Measurements from ENCODE around the gene CDNF. TPM values are rescaled to one million over a fixed set of nuclear protein-coding genes. Genes with fewer than 3 reads are reported as not detected.

The CDNF gene
- polyA plus RNA-seq, 2 donors = 0.64 to 0.81 TPM

DNA sequence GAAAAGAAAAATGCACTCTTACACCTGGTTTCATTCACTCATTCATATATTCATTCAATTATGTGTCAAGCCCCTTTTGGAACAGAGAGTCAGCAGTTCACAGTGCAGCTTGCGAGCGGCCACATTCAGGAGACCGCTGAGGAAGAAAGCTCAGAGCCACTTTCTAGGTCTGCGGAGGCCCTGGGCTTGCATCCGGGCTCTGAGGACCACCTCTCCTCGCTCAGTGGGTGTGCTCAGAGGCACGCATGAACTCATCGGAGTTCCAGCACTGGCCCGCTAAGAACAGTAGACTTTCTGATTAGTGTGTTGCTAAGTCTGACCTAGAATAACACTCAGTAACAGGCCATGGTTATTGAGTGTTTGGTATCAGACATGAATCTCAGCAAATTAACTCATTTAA, 61.3 kb downstream of the CDNF start:
- H3K4me1 ChIP-seq (ENCODE audit: control insufficient read depth in 2 of 2, insufficient read depth in 2 of 2, low read length in 1 of 2) = no peaks in the 10 kb centered on the region
- H3K36me3 ChIP-seq (ENCODE audit: control insufficient read depth in 2 of 2, insufficient read depth in 2 of 2, low read length in 1 of 2) = no peaks in the 10 kb centered on the region
- H3K9me3 ChIP-seq (ENCODE audit: control insufficient read depth in 2 of 2, insufficient read depth in 1 of 2, low read depth in 1 of 2, low read length in 1 of 2) = no peaks in the 10 kb centered on the region
- no peak overlapping the region for H3K4me3 ChIP-seq (ENCODE audit: low read depth in 1 of 2, low read length in 2 of 2)
- no peaks in the 10 kb centered on the region for H3K27me3 ChIP-seq (ENCODE audit: control insufficient read depth in 1 of 2, insufficient read depth in 2 of 2, low read length in 2 of 2)
- WGBS, 2 donors = 87% methylated on average over 9 of the region's 9 CpGs
- H3K27ac ChIP-seq (ENCODE audit: low read depth in 2 of 2, low read length in 1 of 2) = no peak overlapping the region

DNA sequence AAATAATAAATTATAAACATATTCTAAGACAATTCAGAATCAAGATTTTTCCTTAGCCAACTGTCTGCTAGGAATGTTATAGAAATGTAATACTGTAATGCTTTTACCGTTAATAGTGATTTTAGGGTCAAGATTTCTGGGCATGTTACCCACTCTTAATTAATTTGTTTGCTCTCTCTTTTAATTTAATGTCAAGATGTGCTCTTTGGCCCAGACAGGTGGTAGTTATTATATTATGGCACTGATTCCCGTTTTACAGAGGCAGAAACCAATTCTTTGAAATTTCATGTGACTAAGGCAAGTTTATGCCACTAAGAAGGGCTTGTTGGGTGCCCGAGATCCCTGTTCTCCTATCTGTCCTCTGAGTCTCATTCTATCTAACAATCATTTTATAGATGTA, 62.2 kb downstream of the CDNF start:
- no peak overlapping the region for H3K27ac ChIP-seq (ENCODE audit: low read depth in 2 of 2, low read length in 1 of 2)
- WGBS, 2 donors = 64 to 69% methylated on average over 3 of the region's 3 CpGs

GRCh38 chr10:14774797-14775196, 63.0 kb downstream of the CDNF start, which contains the start of gene FAM107B:
FAM107B (minus strand) TSS chr10:14774897; CDS start chr10:14774663, 234 bp downstream.
- Histone ChIP-seq H3K4me1 (ENCODE audit: control insufficient read depth in 2 of 2, insufficient read depth in 2 of 2, low read length in 1 of 2) (no peaks in the 10 kb centered on the region), H3K36me3 (ENCODE audit: control insufficient read depth in 2 of 2, insufficient read depth in 2 of 2, low read length in 1 of 2) (no peaks in the 10 kb centered on the region), H3K27me3 (ENCODE audit: control insufficient read depth in 1 of 2, insufficient read depth in 2 of 2, low read length in 2 of 2) (no peaks in the 10 kb centered on the region), H3K27ac (ENCODE audit: low read depth in 2 of 2, low read length in 1 of 2) (peak within 1 kb of the TSS; percentile 40 to 59), H3K9me3 (ENCODE audit: control insufficient read depth in 2 of 2, insufficient read depth in 1 of 2, low read depth in 1 of 2, low read length in 1 of 2) (no peaks in the 10 kb centered on the region), H3K4me3 (ENCODE audit: low read depth in 1 of 2, low read length in 2 of 2) (no peak within 1 kb of the TSS)
- WGBS, 2 donors = 84 to 85% methylated on average over 8 of the region's 8 CpGs

More for the DNA sequence above, 62.2 kb downstream of the CDNF start:
- H3K27me3 ChIP-seq (ENCODE audit: control insufficient read depth in 1 of 2, insufficient read depth in 2 of 2, low read length in 2 of 2) = no peaks in the 10 kb centered on the region
- H3K9me3 ChIP-seq (ENCODE audit: control insufficient read depth in 2 of 2, insufficient read depth in 1 of 2, low read depth in 1 of 2, low read length in 1 of 2) = no peaks in the 10 kb centered on the region
- no peaks in the 10 kb centered on the region for H3K4me1 ChIP-seq (ENCODE audit: control insufficient read depth in 2 of 2, insufficient read depth in 2 of 2, low read length in 1 of 2)
- H3K4me3 ChIP-seq (ENCODE audit: low read depth in 1 of 2, low read length in 2 of 2) = no peak overlapping the region
- H3K36me3 ChIP-seq (ENCODE audit: control insufficient read depth in 2 of 2, insufficient read depth in 2 of 2, low read length in 1 of 2) = no peaks in the 10 kb centered on the region

DNA sequence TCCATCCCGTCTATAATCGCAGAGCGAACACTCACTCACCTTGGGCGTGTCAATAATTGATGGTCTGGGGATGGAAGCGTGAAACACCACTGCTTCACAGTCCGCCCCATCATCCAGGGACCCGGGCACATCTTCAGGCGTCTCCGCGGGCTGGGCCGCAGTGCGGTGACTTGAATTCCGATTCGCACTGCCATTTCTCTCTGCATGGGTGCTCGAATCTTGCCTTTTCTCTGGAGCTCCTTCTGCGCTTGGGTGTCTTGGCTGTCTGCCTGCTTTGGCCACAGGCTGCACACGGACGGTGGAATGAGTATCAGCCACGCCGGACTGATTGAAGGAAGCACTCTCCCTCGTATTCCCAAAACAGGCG, 63.6 kb downstream of the CDNF start:
- Histone ChIP-seq H3K9me3 (ENCODE audit: control insufficient read depth in 2 of 2, insufficient read depth in 1 of 2, low read depth in 1 of 2, low read length in 1 of 2) (no peaks in the 10 kb centered on the region), H3K27me3 (ENCODE audit: control insufficient read depth in 1 of 2, insufficient read depth in 2 of 2, low read length in 2 of 2) (no peaks in the 10 kb centered on the region), H3K4me1 (ENCODE audit: control insufficient read depth in 2 of 2, insufficient read depth in 2 of 2, low read length in 1 of 2) (no peaks in the 10 kb centered on the region), H3K36me3 (ENCODE audit: control insufficient read depth in 2 of 2, insufficient read depth in 2 of 2, low read length in 1 of 2) (no peaks in the 10 kb centered on the region), H3K4me3 (ENCODE audit: low read depth in 1 of 2, low read length in 2 of 2) (no peak overlapping the region), H3K27ac (ENCODE audit: low read depth in 2 of 2, low read length in 1 of 2) (peak overlapping the region; percentile 40 to 59)
- WGBS, 2 donors = 88 to 90% methylated on average over 22 of the region's 22 CpGs

DNA sequence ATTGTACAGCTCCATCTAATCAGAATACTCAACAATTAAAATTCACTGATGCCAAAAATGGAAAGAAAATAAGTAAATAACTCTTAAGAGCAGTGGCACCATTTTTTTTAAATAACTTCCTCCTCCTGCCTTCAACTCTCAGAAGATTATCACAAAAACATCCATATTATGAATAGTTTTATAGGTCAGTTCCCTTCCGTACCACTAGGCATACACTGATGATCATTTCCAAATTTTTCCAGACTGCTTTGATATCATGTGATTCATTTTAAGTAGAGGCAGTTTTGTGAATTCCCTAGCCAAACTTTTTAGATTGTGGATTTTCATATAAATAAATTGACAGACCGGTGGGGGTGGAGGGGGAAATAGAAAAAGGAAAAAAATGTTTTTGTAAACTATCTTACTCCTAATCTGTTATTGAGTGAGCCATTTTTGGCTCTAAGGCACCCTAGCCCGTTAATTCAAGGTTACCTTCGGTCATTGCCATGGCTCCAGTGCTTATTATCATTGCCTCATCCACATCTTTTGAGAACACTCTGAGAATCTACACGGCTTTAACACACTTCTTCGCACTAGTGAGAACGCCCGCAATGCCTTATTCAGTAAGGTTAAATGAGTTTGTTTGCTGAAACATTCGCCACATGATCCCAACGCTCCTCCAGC, 64.2 kb downstream of the CDNF start:
- Histone ChIP-seq H3K9me3 (ENCODE audit: control insufficient read depth in 2 of 2, insufficient read depth in 1 of 2, low read depth in 1 of 2, low read length in 1 of 2) (no peaks in the 10 kb centered on the region), H3K4me3 (ENCODE audit: low read depth in 1 of 2, low read length in 2 of 2) (no peak overlapping the region), H3K36me3 (ENCODE audit: control insufficient read depth in 2 of 2, insufficient read depth in 2 of 2, low read length in 1 of 2) (no peaks in the 10 kb centered on the region), H3K27me3 (ENCODE audit: control insufficient read depth in 1 of 2, insufficient read depth in 2 of 2, low read length in 2 of 2) (no peaks in the 10 kb centered on the region), H3K4me1 (ENCODE audit: control insufficient read depth in 2 of 2, insufficient read depth in 2 of 2, low read length in 1 of 2) (no peaks in the 10 kb centered on the region), H3K27ac (ENCODE audit: low read depth in 2 of 2, low read length in 1 of 2) (peak overlapping the region; percentile 40 to 59)
- WGBS, 2 donors = 77 to 82% methylated on average over 10 of the region's 10 CpGs

- Histone ChIP-seq H3K27ac (ENCODE audit: low read depth in 2 of 2, low read length in 1 of 2) (no peak overlapping the region), H3K36me3 (ENCODE audit: control insufficient read depth in 2 of 2, insufficient read depth in 2 of 2, low read length in 1 of 2) (no peaks in the 10 kb centered on the region), H3K27me3 (ENCODE audit: control insufficient read depth in 1 of 2, insufficient read depth in 2 of 2, low read length in 2 of 2) (no peaks in the 10 kb centered on the region), H3K4me3 (ENCODE audit: low read depth in 1 of 2, low read length in 2 of 2) (no peak overlapping the region), H3K9me3 (ENCODE audit: control insufficient read depth in 2 of 2, insufficient read depth in 1 of 2, low read depth in 1 of 2, low read length in 1 of 2) (no peaks in the 10 kb centered on the region), H3K4me1 (ENCODE audit: control insufficient read depth in 2 of 2, insufficient read depth in 2 of 2, low read length in 1 of 2) (no peaks in the 10 kb centered on the region)
- 76 to 78% methylated on average over 7 of the region's 7 CpGs for WGBS, 2 donors
Measured at GRCh38 chr10:14772399-14772798, 65.4 kb downstream of the CDNF start.

- H3K27me3 ChIP-seq (ENCODE audit: control insufficient read depth in 1 of 2, insufficient read depth in 2 of 2, low read length in 2 of 2) = no peaks in the 10 kb centered on the region
- H3K36me3 ChIP-seq (ENCODE audit: control insufficient read depth in 2 of 2, insufficient read depth in 2 of 2, low read length in 1 of 2) = no peaks in the 10 kb centered on the region
- 83% methylated on average over 2 of the region's 2 CpGs for WGBS, 2 donors
- H3K9me3 ChIP-seq (ENCODE audit: control insufficient read depth in 2 of 2, insufficient read depth in 1 of 2, low read depth in 1 of 2, low read length in 1 of 2) = no peaks in the 10 kb centered on the region
- no peak overlapping the region for H3K4me3 ChIP-seq (ENCODE audit: low read depth in 1 of 2, low read length in 2 of 2)
- no peaks in the 10 kb centered on the region for H3K4me1 ChIP-seq (ENCODE audit: control insufficient read depth in 2 of 2, insufficient read depth in 2 of 2, low read length in 1 of 2)
- H3K27ac ChIP-seq (ENCODE audit: low read depth in 2 of 2, low read length in 1 of 2) = no peak overlapping the region
Measured at GRCh38 chr10:14770927-14771326, 66.9 kb downstream of the CDNF start.

Other genes with a start within 250 kb of the CDNF start
- gene FAM107B, start 63.1 kb downstream of the CDNF start, polyA plus RNA-seq = 10 to 100 TPM in 1 of 2 donors, 1 to 10 TPM in 1; 9.0 to 24.2 TPM
- gene HSPA14, start 269 bp upstream of the CDNF start, polyA plus RNA-seq = 10 to 100 TPM in 1 of 2 donors, 1 to 10 TPM in 1; 8.8 to 13.4 TPM
- 1 to 10 TPM; 2.9 to 3.6 TPM for gene MSANTD7, start 269 bp upstream of the CDNF start, polyA plus RNA-seq
- gene SUV39H2, start 40.8 kb upstream of the CDNF start, polyA plus RNA-seq = 1 to 10 TPM; 1.8 to 4.5 TPM
- gene DCLRE1C, start 116.1 kb upstream of the CDNF start, polyA plus RNA-seq = 1 to 10 TPM; 5.7 to 6.5 TPM
- gene MEIG1, start 121.4 kb upstream of the CDNF start, polyA plus RNA-seq = under 1 TPM in 1 of 2 donors, not detected in 1; 0.16 TPM
- gene OLAH, start 205.9 kb upstream of the CDNF start, polyA plus RNA-seq = 1 to 10 TPM in 1 of 2 donors, under 1 TPM in 1; 0.31 to 6.9 TPM